Activated CD8-positive, alpha-beta memory T cell treated with anti-CD3 and anti-CD28 coated beads for 48 hours (primary cell): ENCODE results near the gene CTSL.
"Not testable (repeated sequence)": the region's sequence is repeated elsewhere in the genome, so short reads cannot be mapped to it uniquely, and the experiment has no call there.

Experiments used
- DNase-seq, 3 experiments: peaks; one replicate each; pipeline ENCODE4 v3.0.0-alpha.2; 2020; ENCODE audit warnings: low read depth in 2 of 3, low spot score in 2 of 3

Gene CTSL

GRCh38 chr9:87751868-87752267 is 25.9 kb downstream of the CTSL start:
- no peak for DNase-seq

- no peak for DNase-seq
These were observed 27.4 kb downstream of the CTSL start for GRCh38 chr9:87753313-87753712.

GRCh38 chr9:87758330-87758729 is 32.4 kb downstream of the CTSL start:
- DNase-seq, result not testable (repeated sequence)

- not testable (repeated sequence) for DNase-seq
These were observed 34.1 kb downstream of the CTSL start for GRCh38 chr9:87759980-87760379.

GRCh38 chr9:87760529-87760928 is 34.6 kb downstream of the CTSL start:
- DNase-seq, result no peak

- DNase-seq, result no peak
These were observed 37.4 kb downstream of the CTSL start for GRCh38 chr9:87763286-87763685.

GRCh38 chr9:87765521-87765920 is 39.6 kb downstream of the CTSL start:
- no peak for DNase-seq

GRCh38 chr9:87766697-87767096 is 40.8 kb downstream of the CTSL start:
- DNase-seq, result no peak

- no peak for DNase-seq
These were observed 44.8 kb downstream of the CTSL start for GRCh38 chr9:87770616-87771315.

GRCh38 chr9:87771316-87772006 is 45.5 kb downstream of the CTSL start:
- no peak for DNase-seq

GRCh38 chr9:87776481-87777379 is 50.8 kb downstream of the CTSL start:
- DNase-seq, result no peak

- DNase-seq, result no peak
These were observed 53.1 kb downstream of the CTSL start for GRCh38 chr9:87778996-87779395.
